Keratinocyte (primary cell): ENCODE data around the gene JAKMIP3. TPM values are rescaled to one million over a fixed set of nuclear protein-coding genes. Genes with fewer than 3 reads are reported as not detected.

Source experiments
- DNase-seq: peaks from one replicate; pipeline ENCODE4 v3.0.0-alpha.2; 2011; ENCODE audit warnings: low read depth, missing footprints, low spot score
- FAIRE-seq: peaks from 2 replicates; lab custom pipeline; 2011; peaks lifted over from hg19 to GRCh38; lab: Jason Lieb, UNC
- H2AFZ ChIP-seq: 2 replicates; pipeline ENCODE4 v1.6.0; 2012; ENCODE audit warnings: low read length, control low read depth, inconsistent platforms; ENCODE audit not compliant: control insufficient read depth
- H3K27ac ChIP-seq: 2 replicates; pipeline ENCODE4 v1.5.1; 2011; ENCODE audit warnings: low read length; ENCODE audit not compliant: control insufficient read depth, insufficient read depth
- H3K27me3 ChIP-seq: 3 replicates; pipeline ENCODE4 v1.6.0; 2011; ENCODE audit warnings: low read length; ENCODE audit not compliant: control insufficient read depth, insufficient read depth; ENCODE audit errors: extremely low read depth
- H3K36me3 ChIP-seq, 2 experiments: 2 replicates in 1 of 2; 3 replicates in 1 of 2; pipeline ENCODE4 v1.5.1; 2011; ENCODE audit warnings: low read length in 2 of 2, mild to moderate bottlenecking in 1 of 2; ENCODE audit not compliant: control insufficient read depth in 2 of 2, insufficient read depth in 2 of 2; ENCODE audit errors: extremely low read depth in 1 of 2
- H3K4me1 ChIP-seq: 3 replicates; pipeline ENCODE4 v1.5.1; 2011; ENCODE audit warnings: low read length; ENCODE audit not compliant: control insufficient read depth, insufficient read depth; ENCODE audit errors: extremely low read depth
- H3K4me2 ChIP-seq: 3 replicates; pipeline ENCODE4 v1.6.0; 2011; ENCODE audit warnings: low read depth, low read length; ENCODE audit not compliant: control insufficient read depth, insufficient read depth; ENCODE audit errors: extremely low read depth
- H3K4me3 ChIP-seq, 3 experiments: fragments of 200-600 bp in 1 of 3; sonication (generic) in 1 of 3; 2 replicates in 2 of 3; 3 replicates in 1 of 3; pipeline ENCODE4 v1.5.1; 2011 to 2016; ENCODE audit warnings: low read length in 3 of 3, mild to moderate bottlenecking in 3 of 3, control low read depth in 2 of 3, inconsistent platforms in 1 of 3, low read depth in 1 of 3, mixed read lengths in 1 of 3, mixed run types in 1 of 3, moderate library complexity in 1 of 3; ENCODE audit not compliant: control insufficient read depth in 2 of 3, insufficient read depth in 2 of 3; ENCODE audit errors: extremely low read depth in 1 of 3
- H3K79me2 ChIP-seq: 2 replicates; pipeline ENCODE4 v1.6.0; 2012; ENCODE audit warnings: low read length; ENCODE audit not compliant: control insufficient read depth, insufficient read depth
- H3K9ac ChIP-seq: 3 replicates; pipeline ENCODE4 v1.6.0; 2011; ENCODE audit warnings: low read length; ENCODE audit not compliant: control insufficient read depth, insufficient read depth; ENCODE audit errors: extremely low read depth
- H3K9me1 ChIP-seq: 3 replicates; pipeline ENCODE4 v1.6.0; 2011; ENCODE audit warnings: low read length; ENCODE audit not compliant: control insufficient read depth, insufficient read depth; ENCODE audit errors: extremely low read depth
- H3K9me3 ChIP-seq: 2 replicates; pipeline ENCODE4 v1.5.1; 2012; ENCODE audit warnings: low read depth, low read length; ENCODE audit not compliant: control insufficient read depth
- H4K20me1 ChIP-seq: 3 replicates; pipeline ENCODE4 v1.6.0; 2011; ENCODE audit warnings: low read length; ENCODE audit not compliant: control insufficient read depth, insufficient read depth; ENCODE audit errors: extremely low read depth
- CTCF ChIP-seq, 3 experiments: IDR thresholded peaks in 1 of 3; conservative IDR thresholded peaks in 1 of 3; optimal IDR thresholded peaks in 1 of 3; 2 replicates in 2 of 3; 3 replicates in 1 of 3; pipeline versions ENCODE3 to v1.5.1; 2011; ENCODE audit warnings: low read length in 3 of 3, mild to moderate bottlenecking in 3 of 3, moderate library complexity in 2 of 3, control low read depth in 1 of 3, inconsistent platforms in 1 of 3; ENCODE audit not compliant: insufficient read depth in 2 of 3; ENCODE audit errors: extremely low read depth in 1 of 3
- EZH2 ChIP-seq: IDR thresholded peaks from one replicate; pipeline ENCODE4 v1.6.1; 2012; ENCODE audit warnings: inconsistent platforms, mild to moderate bottlenecking, low read length, moderate library complexity
- dilution Hi-C: fragments of 300-500 bp; cut with MboI; formaldehyde crosslinking; loops from one replicate; pipeline ENCODE4 v1.7.0; 2020; ENCODE audit warnings: low sequenced_read_pairs; ENCODE audit not compliant: extremely low pct_ligation_motif_present
- polyA plus RNA-seq, 5 experiments: library from polyadenylated mRNA; depleted of rRNA in 3 of 5; stranded (reverse) in 3 of 5; stranded (forward) in 1 of 5; unstranded in 1 of 5; fragments of >200 nt; gene quantifications; 1 replicate in 1 of 5; 2 replicates in 3 of 5; 3 replicates in 1 of 5; pipeline versions ENCODE4 v1.2.1 to v1.2.3, GENCODE V29; 2011 to 2012; ENCODE audit warnings: missing spikeins in 2 of 5, low read depth in 1 of 5, low replicate concordance in 1 of 5

Gene JAKMIP3
- polyA plus RNA-seq, 1 donor (not counting 4 experiments of a cell fraction or from before 2014, with no cell fraction given): 0.05 TPM

DNA sequence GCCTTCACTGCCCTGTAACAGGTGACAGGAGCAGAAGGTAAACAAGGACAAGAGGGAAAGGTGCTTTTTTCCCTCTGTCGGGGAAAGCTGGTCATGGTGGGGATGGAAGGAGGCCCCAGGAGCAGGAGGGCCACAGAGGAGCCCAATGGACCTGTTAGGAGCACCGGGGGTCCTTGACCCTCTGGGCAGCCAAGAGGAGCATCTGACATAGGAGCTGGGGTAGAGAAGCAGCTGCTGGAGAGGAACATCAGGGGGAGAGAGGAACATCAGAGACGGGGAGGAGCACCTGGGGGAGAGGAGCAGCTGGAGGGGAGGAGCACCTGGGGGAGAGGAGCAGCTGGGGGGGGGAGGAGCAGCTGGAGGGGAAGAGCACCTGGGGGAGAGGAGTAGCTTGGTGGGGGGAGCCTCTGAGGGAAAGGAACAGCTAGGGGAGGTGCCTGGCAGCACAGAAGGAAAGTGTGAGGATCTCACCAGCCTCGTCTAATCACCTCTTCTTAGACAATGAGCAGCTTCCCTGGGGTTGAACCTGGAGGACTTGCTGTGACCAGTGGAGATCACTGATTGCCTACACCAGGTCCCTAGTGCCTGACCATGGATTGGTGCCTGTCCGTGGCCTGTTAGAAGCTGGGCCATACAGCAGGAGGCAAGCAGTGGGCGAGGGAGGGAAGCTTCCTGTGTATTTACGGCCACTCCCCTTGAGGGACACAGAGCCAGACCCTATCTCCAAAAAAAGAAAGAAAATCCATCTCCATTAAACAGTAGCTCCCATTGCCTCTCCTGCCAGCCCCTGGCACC, 37.6 kb downstream of the JAKMIP3 start:
- TF ChIP-seq EZH2: no peak
- Histone ChIP-seq H3K4me3 (no peak overlapping the region), H3K79me2 (no peaks in the 10 kb centered on the region), H4K20me1 (no peaks in the 10 kb centered on the region), H3K4me1 (no peaks in the 10 kb centered on the region), H3K27ac (no peak overlapping the region), H3K9me1 (no peaks in the 10 kb centered on the region), H3K4me2 (no peak overlapping the region), H3K9me3 (no peaks in the 10 kb centered on the region), H3K9ac (no peak overlapping the region), H2AFZ (no peak overlapping the region), H3K36me3 (no peaks in the 10 kb centered on the region), H3K27me3 (no peaks in the 10 kb centered on the region)
- FAIRE-seq: no peak
- dilution Hi-C loops: no loop called here
- no peak for DNase-seq

GRCh38 chr10:132104062-132104461, 38.3 kb downstream of the JAKMIP3 start:
- Histone ChIP-seq H3K9me1 (no peaks in the 10 kb centered on the region), H3K9me3 (no peaks in the 10 kb centered on the region), H3K27ac (no peak overlapping the region), H3K4me2 (no peak overlapping the region), H4K20me1 (no peaks in the 10 kb centered on the region), H3K4me1 (no peaks in the 10 kb centered on the region), H3K27me3 (no peaks in the 10 kb centered on the region), H3K4me3 (no peak overlapping the region), H3K36me3 (no peaks in the 10 kb centered on the region), H3K9ac (no peak overlapping the region), H3K79me2 (no peaks in the 10 kb centered on the region), H2AFZ (no peak overlapping the region)
- TF ChIP-seq EZH2 (no peak), CTCF (optimal IDR thresholded peaks at IDR 0.05 in 1 of 3, IDR thresholded peaks at IDR 0.05 in 1 of 3, conservative IDR thresholded peaks at IDR 0.05 in 1 of 3; ENCODE audit: extremely low read depth in 1 of 3, insufficient read depth in 2 of 3, low read length in 3 of 3) (no peak)
- FAIRE-seq: no peak
- dilution Hi-C loops: no loop called here
- DNase-seq: no peak
